C4-2B (cell line): ENCODE measurements around the gene UTP3.

Experiments used
- CTCF ChIP-seq: fragments of 450-650 bp; conservative IDR thresholded peaks from 2 replicates; pipeline ENCODE4 v1.5.1; 2017; ENCODE audit warnings: mild to moderate bottlenecking
- ZFX ChIP-seq: fragments of 450-650 bp; IDR thresholded peaks from 2 replicates; pipeline ENCODE4 v1.6.1; 2017

GRCh38 chr4:70676554-70677090, 11.7 kb upstream of the UTP3 start:
- TF ChIP-seq CTCF: no peak
- TF ChIP-seq ZFX: no peak
